ENCODE measurements around the gene PPFIA4. TPM values are rescaled to one million over a fixed set of nuclear protein-coding genes. Genes with fewer than 3 reads are reported as not detected.
"Not testable (repeated sequence)": the region's sequence is repeated elsewhere in the genome, so short reads cannot be mapped to it uniquely, and the experiment has no call there.

The PPFIA4 gene
- total and polyA plus RNA-seq, 2 donors = 0.82 to 2.1 TPM

DNA sequence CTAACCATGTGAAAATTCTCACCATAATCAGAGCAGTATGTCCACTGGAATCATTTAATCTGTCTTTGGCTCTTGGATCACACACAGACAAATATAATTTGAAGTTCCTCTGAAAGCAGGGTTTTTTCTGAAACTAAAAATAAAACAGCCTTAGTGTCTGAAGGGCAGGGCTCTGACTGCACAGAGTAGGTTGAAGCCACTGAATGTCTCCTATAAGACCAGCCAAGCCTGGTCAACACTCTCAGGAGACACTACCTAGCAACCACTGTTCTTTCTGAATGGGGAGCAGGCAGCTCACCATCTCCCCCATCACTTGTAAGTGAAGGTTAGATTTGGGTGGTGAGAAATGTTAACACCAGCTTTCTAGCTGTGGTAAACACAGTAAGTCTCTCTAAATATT lies 35.2 kb upstream of the PPFIA4 start:
- H3K27me3 ChIP-seq (ENCODE audit: control insufficient read depth in 2 of 2, insufficient read depth in 1 of 2, low read length in 1 of 2) = no peaks in the 10 kb centered on the region
- H3K4me3 ChIP-seq (ENCODE audit: low read length in 2 of 2) = no peak overlapping the region
- H3K4me1 ChIP-seq (ENCODE audit: control insufficient read depth in 2 of 2, insufficient read depth in 2 of 2, low read length in 2 of 2) = no peaks in the 10 kb centered on the region
- DNase-seq (ENCODE audit: low read depth in 6 of 9, low spot score in 9 of 9) = no peak
- no peaks in the 10 kb centered on the region for H3K9me3 ChIP-seq (ENCODE audit: control insufficient read depth in 2 of 2, insufficient read depth in 1 of 2, low read length in 1 of 2)
- H3K36me3 ChIP-seq (ENCODE audit: control insufficient read depth in 2 of 2, insufficient read depth in 2 of 2, low read length in 1 of 2) = no peaks in the 10 kb centered on the region
- H3K27ac ChIP-seq (ENCODE audit: low read depth in 1 of 2, low read length in 1 of 2) = no peak overlapping the region

- no peaks in the 10 kb centered on the region for H3K27me3 ChIP-seq (ENCODE audit: control insufficient read depth in 2 of 2, insufficient read depth in 1 of 2, low read length in 1 of 2)
Observed at GRCh38 chr1:202994756-202995155, 31.5 kb upstream of the PPFIA4 start.

DNA sequence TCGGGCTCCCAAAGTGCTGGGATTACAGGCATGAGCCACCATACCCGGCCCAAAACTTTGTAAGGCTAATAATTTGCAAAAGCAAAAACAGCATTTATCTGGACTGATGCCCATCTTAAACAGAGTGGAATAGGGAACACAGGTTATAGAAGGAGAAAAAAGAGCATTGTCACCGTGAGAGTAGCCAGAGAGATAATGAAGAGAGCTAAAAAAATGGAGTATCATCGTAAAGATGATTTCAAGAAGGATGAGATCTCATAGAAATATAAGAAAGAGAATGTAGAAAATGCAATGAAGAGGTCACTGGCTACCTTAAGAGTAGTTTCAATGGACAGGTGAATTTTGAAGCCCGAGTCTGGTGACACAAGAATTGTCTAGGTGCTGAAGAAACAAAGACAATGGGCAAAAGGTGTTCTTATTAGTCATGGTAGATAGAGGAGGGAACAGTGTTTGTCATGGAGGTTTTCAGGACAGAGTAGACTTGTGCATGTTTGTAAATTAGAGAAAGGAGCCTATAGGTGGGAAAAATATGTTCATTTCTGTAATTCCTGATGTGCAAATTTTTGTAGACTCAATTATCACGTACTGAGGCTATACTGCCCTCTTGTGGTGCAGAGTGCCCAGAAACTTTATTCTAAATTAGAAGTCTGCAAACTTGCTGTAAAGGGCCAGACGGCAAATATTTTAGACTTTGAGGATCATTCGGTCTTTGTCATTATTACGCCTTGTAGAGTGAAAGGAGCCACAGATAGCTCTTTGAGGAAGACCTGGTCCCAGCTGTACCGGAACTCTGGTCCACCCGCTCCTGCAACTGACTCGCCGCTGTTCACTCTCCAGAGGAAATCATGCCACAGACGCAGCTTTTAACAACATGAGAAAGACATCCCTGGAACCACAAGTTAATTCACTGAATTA lies 27.2 kb upstream of the PPFIA4 start:
- H3K4me3 ChIP-seq (ENCODE audit: low read length in 2 of 2) = no peak overlapping the region
- no peaks in the 10 kb centered on the region for H3K9me3 ChIP-seq (ENCODE audit: control insufficient read depth in 2 of 2, insufficient read depth in 1 of 2, low read length in 1 of 2)
- no peaks in the 10 kb centered on the region for H3K36me3 ChIP-seq (ENCODE audit: control insufficient read depth in 2 of 2, insufficient read depth in 2 of 2, low read length in 1 of 2)
- no peaks in the 10 kb centered on the region for H3K27me3 ChIP-seq (ENCODE audit: control insufficient read depth in 2 of 2, insufficient read depth in 1 of 2, low read length in 1 of 2)
- peak; percentile 18 to 80 (median 61) for DNase-seq (ENCODE audit: low read depth in 6 of 9, low spot score in 9 of 9)
- H3K4me1 ChIP-seq (ENCODE audit: control insufficient read depth in 2 of 2, insufficient read depth in 2 of 2, low read length in 2 of 2) = peaks cover 0 to 4% of the 10 kb centered on the region in 2 donors
- no peak overlapping the region for H3K27ac ChIP-seq (ENCODE audit: low read depth in 1 of 2, low read length in 1 of 2)
- WGBS = 40% methylated on average over 14 of the region's 14 CpGs

More at GRCh38 chr1:202994756-202995155, 31.5 kb upstream of the PPFIA4 start:
- Histone ChIP-seq H3K36me3 (ENCODE audit: control insufficient read depth in 2 of 2, insufficient read depth in 2 of 2, low read length in 1 of 2) (no peaks in the 10 kb centered on the region), H3K4me1 (ENCODE audit: control insufficient read depth in 2 of 2, insufficient read depth in 2 of 2, low read length in 2 of 2) (peaks cover 0 to 4% of the 10 kb centered on the region in 2 donors), H3K4me3 (ENCODE audit: low read length in 2 of 2) (no peak overlapping the region), H3K27ac (ENCODE audit: low read depth in 1 of 2, low read length in 1 of 2) (no peak overlapping the region), H3K9me3 (ENCODE audit: control insufficient read depth in 2 of 2, insufficient read depth in 1 of 2, low read length in 1 of 2) (no peaks in the 10 kb centered on the region)
- WGBS = 78% methylated on average over 3 of the region's 3 CpGs
- DNase-seq (ENCODE audit: low read depth in 6 of 9, low spot score in 9 of 9) = no peak

- WGBS = 97% methylated on average over 3 of the region's 3 CpGs
- no peak for DNase-seq (ENCODE audit: low read depth in 6 of 9, low spot score in 9 of 9)
- no peak overlapping the region for H3K27ac ChIP-seq (ENCODE audit: low read depth in 1 of 2, low read length in 1 of 2)
Observed at GRCh38 chr1:203000217-203000944, 25.9 kb upstream of the PPFIA4 start.

GRCh38 chr1:203001986-203002385 lies 24.3 kb upstream of the PPFIA4 start:
- WGBS = 97% methylated on average over 9 of the region's 9 CpGs
- no peak for DNase-seq (ENCODE audit: low read depth in 6 of 9, low spot score in 9 of 9)
- Histone ChIP-seq H3K36me3 (ENCODE audit: control insufficient read depth in 2 of 2, insufficient read depth in 2 of 2, low read length in 1 of 2) (no peaks in the 10 kb centered on the region), H3K27ac (ENCODE audit: low read depth in 1 of 2, low read length in 1 of 2) (no peak overlapping the region), H3K27me3 (ENCODE audit: control insufficient read depth in 2 of 2, insufficient read depth in 1 of 2, low read length in 1 of 2) (no peaks in the 10 kb centered on the region), H3K4me3 (ENCODE audit: low read length in 2 of 2) (no peak overlapping the region), H3K9me3 (ENCODE audit: control insufficient read depth in 2 of 2, insufficient read depth in 1 of 2, low read length in 1 of 2) (no peaks in the 10 kb centered on the region), H3K4me1 (ENCODE audit: control insufficient read depth in 2 of 2, insufficient read depth in 2 of 2, low read length in 2 of 2) (peaks cover 0 to 14% of the 10 kb centered on the region in 2 donors)

More at GRCh38 chr1:203000217-203000944, 25.9 kb upstream of the PPFIA4 start:
- no peaks in the 10 kb centered on the region for H3K36me3 ChIP-seq (ENCODE audit: control insufficient read depth in 2 of 2, insufficient read depth in 2 of 2, low read length in 1 of 2)
- H3K9me3 ChIP-seq (ENCODE audit: control insufficient read depth in 2 of 2, insufficient read depth in 1 of 2, low read length in 1 of 2) = no peaks in the 10 kb centered on the region
- H3K27me3 ChIP-seq (ENCODE audit: control insufficient read depth in 2 of 2, insufficient read depth in 1 of 2, low read length in 1 of 2) = no peaks in the 10 kb centered on the region
- H3K4me3 ChIP-seq (ENCODE audit: low read length in 2 of 2) = no peak overlapping the region
- peaks cover 0 to 4% of the 10 kb centered on the region in 2 donors for H3K4me1 ChIP-seq (ENCODE audit: control insufficient read depth in 2 of 2, insufficient read depth in 2 of 2, low read length in 2 of 2)

GRCh38 chr1:203002951-203003350 lies 23.3 kb upstream of the PPFIA4 start:
- WGBS = 93% methylated on average over 1 of the region's 1 CpG

GRCh38 chr1:203005395-203006142 lies 20.7 kb upstream of the PPFIA4 start:
- not testable (repeated sequence) for H3K9me3 ChIP-seq (ENCODE audit: control insufficient read depth in 2 of 2, insufficient read depth in 1 of 2, low read length in 1 of 2); H3K4me3 ChIP-seq (ENCODE audit: low read length in 2 of 2); H3K27me3 ChIP-seq (ENCODE audit: control insufficient read depth in 2 of 2, insufficient read depth in 1 of 2, low read length in 1 of 2); H3K27ac ChIP-seq (ENCODE audit: low read depth in 1 of 2, low read length in 1 of 2); DNase-seq (ENCODE audit: low read depth in 6 of 9, low spot score in 9 of 9)
- WGBS = 95% methylated on average over 17 of the region's 17 CpGs
- H3K36me3 ChIP-seq (ENCODE audit: control insufficient read depth in 2 of 2, insufficient read depth in 2 of 2, low read length in 1 of 2) = peaks cover 8 to 15% of the 10 kb centered on the region in 2 donors
- H3K4me1 ChIP-seq (ENCODE audit: control insufficient read depth in 2 of 2, insufficient read depth in 2 of 2, low read length in 2 of 2) = peaks cover 3 to 20% of the 10 kb centered on the region in 2 donors

More at GRCh38 chr1:203002951-203003350, 23.3 kb upstream of the PPFIA4 start:
- no peak overlapping the region for H3K27ac ChIP-seq (ENCODE audit: low read depth in 1 of 2, low read length in 1 of 2)
- H3K27me3 ChIP-seq (ENCODE audit: control insufficient read depth in 2 of 2, insufficient read depth in 1 of 2, low read length in 1 of 2) = no peaks in the 10 kb centered on the region
- no peaks in the 10 kb centered on the region for H3K9me3 ChIP-seq (ENCODE audit: control insufficient read depth in 2 of 2, insufficient read depth in 1 of 2, low read length in 1 of 2)
- H3K4me1 ChIP-seq (ENCODE audit: control insufficient read depth in 2 of 2, insufficient read depth in 2 of 2, low read length in 2 of 2) = peaks cover 0 to 15% of the 10 kb centered on the region in 2 donors
- H3K36me3 ChIP-seq (ENCODE audit: control insufficient read depth in 2 of 2, insufficient read depth in 2 of 2, low read length in 1 of 2) = no peaks in the 10 kb centered on the region
- no peak for DNase-seq (ENCODE audit: low read depth in 6 of 9, low spot score in 9 of 9)
- H3K4me3 ChIP-seq (ENCODE audit: low read length in 2 of 2) = no peak overlapping the region

- Histone ChIP-seq H3K4me3 (ENCODE audit: low read length in 2 of 2) (peak within 1 kb of the TSS; percentile 89 to 92), H3K9me3 (ENCODE audit: control insufficient read depth in 2 of 2, insufficient read depth in 1 of 2, low read length in 1 of 2) (no peaks in the 10 kb centered on the region), H3K27ac (ENCODE audit: low read depth in 1 of 2, low read length in 1 of 2) (peak within 1 kb of the TSS; percentile 95), H3K27me3 (ENCODE audit: control insufficient read depth in 2 of 2, insufficient read depth in 1 of 2, low read length in 1 of 2) (no peaks in the 10 kb centered on the region), H3K4me1 (ENCODE audit: control insufficient read depth in 2 of 2, insufficient read depth in 2 of 2, low read length in 2 of 2) (peaks cover 3 to 20% of the 10 kb centered on the region in 2 donors), H3K36me3 (ENCODE audit: control insufficient read depth in 2 of 2, insufficient read depth in 2 of 2, low read length in 1 of 2) (peaks cover 13 to 26% of the 10 kb centered on the region in 2 donors)
- under 1% methylated on average over 78 of the region's 78 CpGs for WGBS
- peak; percentile 93 to 98 (median 96) for DNase-seq (ENCODE audit: low read depth in 6 of 9, low spot score in 9 of 9)
Observed at GRCh38 chr1:203006948-203007871, 19.1 kb upstream of the PPFIA4 start, which contains the start of gene TMEM183A. TSS of gene TMEM183A (plus strand) at chr1:203007374. CDS start at chr1:203007466, 92 bp downstream.
